Measurements from ENCODE around the gene BBS9. TPM values are rescaled to one million over a fixed set of nuclear protein-coding genes. Genes with fewer than 3 reads are reported as not detected.

The BBS9 gene
- total RNA-seq, 4 donors from 2014 or later, result 22.0 to 72.5 (median 35.9) TPM

- Histone ChIP-seq H3K4me3 (no peak overlapping the region), H3K36me3 (no peaks in the 10 kb centered on the region), H3K9me3 (no peaks in the 10 kb centered on the region), H3K4me1 (no peaks in the 10 kb centered on the region), H3K27me3 (no peaks in the 10 kb centered on the region), H3K27ac (no peak overlapping the region)
- no peak for DNase-seq (ENCODE audit: low spot score in 2 of 2)
- TF ChIP-seq CTCF (IDR thresholded peaks at IDR 0.05) (no peak), POLR2A (IDR thresholded peaks at IDR 0.05) (no peak), EP300 (IDR thresholded peaks at IDR 0.05) (no peak)
- 94 to 99% methylated on average over 2 of the region's 2 CpGs for WGBS, 2 donors
Measured at GRCh38 chr7:33357846-33358245, 228.5 kb downstream of the BBS9 start.

GRCh38 chr7:33369888-33370287 lies 240.5 kb downstream of the BBS9 start:
- 97% methylated on average over 3 of the region's 3 CpGs for WGBS, 2 donors
- no peak overlapping the region for H3K27ac ChIP-seq
- H3K36me3 ChIP-seq, result peaks cover 0 to 81% (median 0%) of the 10 kb centered on the region in 3 donors

GRCh38 chr7:33373195-33373594 lies 243.8 kb downstream of the BBS9 start:
- peaks cover 0 to 79% (median 0%) of the 10 kb centered on the region in 3 donors for H3K36me3 ChIP-seq
- DNase-seq (ENCODE audit: low spot score in 2 of 2), result no peak
- TF ChIP-seq EP300 (IDR thresholded peaks at IDR 0.05) (no peak), CTCF (IDR thresholded peaks at IDR 0.05) (no peak), POLR2A (IDR thresholded peaks at IDR 0.05) (no peak)
- no peaks in the 10 kb centered on the region for H3K27me3 ChIP-seq
- H3K27ac ChIP-seq, result no peak overlapping the region
- H3K4me3 ChIP-seq, result no peak overlapping the region
- H3K4me1 ChIP-seq, result no peaks in the 10 kb centered on the region
- H3K9me3 ChIP-seq, result peaks cover 0 to 9% (median 0%) of the 10 kb centered on the region in 4 donors
- 80 to 81% methylated on average over 3 of the region's 3 CpGs for WGBS, 2 donors

More at GRCh38 chr7:33369888-33370287, 240.5 kb downstream of the BBS9 start:
- Histone ChIP-seq H3K9me3 (peaks cover 0 to 5% (median 0%) of the 10 kb centered on the region in 4 donors), H3K27me3 (no peaks in the 10 kb centered on the region), H3K4me1 (no peaks in the 10 kb centered on the region), H3K4me3 (no peak overlapping the region)
- TF ChIP-seq CTCF (IDR thresholded peaks at IDR 0.05), result no peak
- TF ChIP-seq EP300 (IDR thresholded peaks at IDR 0.05), result no peak
- TF ChIP-seq POLR2A (IDR thresholded peaks at IDR 0.05), result no peak
- no peak for DNase-seq (ENCODE audit: low spot score in 2 of 2)

GRCh38 chr7:33379891-33380525 lies 250.6 kb downstream of the BBS9 start:
- H3K36me3 ChIP-seq, result peaks cover 0 to 45% (median 5%) of the 10 kb centered on the region in 3 donors
- no peaks in the 10 kb centered on the region for H3K4me1 ChIP-seq
- DNase-seq (ENCODE audit: low spot score in 2 of 2), result no peak
- no peak overlapping the region for H3K4me3 ChIP-seq
- WGBS, 2 donors, result 83 to 91% methylated on average over 4 of the region's 4 CpGs
- TF ChIP-seq EP300 (IDR thresholded peaks at IDR 0.05), result no peak
- no peak for TF ChIP-seq CTCF (IDR thresholded peaks at IDR 0.05)
- no peak for TF ChIP-seq POLR2A (IDR thresholded peaks at IDR 0.05)
- H3K27ac ChIP-seq, result no peak overlapping the region
- H3K9me3 ChIP-seq, result peaks cover 0 to 6% (median 0%) of the 10 kb centered on the region in 4 donors
- no peaks in the 10 kb centered on the region for H3K27me3 ChIP-seq

GRCh38 chr7:33388332-33388731 lies 259.0 kb downstream of the BBS9 start:
- Histone ChIP-seq H3K9me3 (no peaks in the 10 kb centered on the region), H3K27ac (no peak overlapping the region), H3K4me3 (no peak overlapping the region), H3K4me1 (no peaks in the 10 kb centered on the region), H3K27me3 (no peaks in the 10 kb centered on the region), H3K36me3 (peaks cover 0 to 34% (median 0%) of the 10 kb centered on the region in 3 donors)
- DNase-seq (ENCODE audit: low spot score in 2 of 2), result no peak
- 66 to 68% methylated on average over 3 of the region's 3 CpGs for WGBS, 2 donors
- TF ChIP-seq POLR2A (IDR thresholded peaks at IDR 0.05), result no peak
- no peak for TF ChIP-seq CTCF (IDR thresholded peaks at IDR 0.05)
- TF ChIP-seq EP300 (IDR thresholded peaks at IDR 0.05), result no peak

Measured in tibial nerve (tissue), 4 donors.